Aorta (tissue), 5 donors: ENCODE measurements around the gene AUP1. TPM values are rescaled to one million over a fixed set of nuclear protein-coding genes. Genes with fewer than 3 reads are reported as not detected.
A peak's percentile ranks its signal among the peaks of the same experiment; 100 is the strongest.

Source experiments
- ATAC-seq: fragments of 200-7000 bp; cut with Tn5 transposase; one replicate; pipeline ENCODE4 v1.9.1; 2022; ENCODE audit warnings: moderate library complexity; ENCODE audit not compliant: low FRiP score
- DNase-seq, 2 donors: peaks; one replicate each; pipeline ENCODE4 v3.0.0-alpha.2; 2020
- H3K27ac ChIP-seq, 2 donors: one replicate each; pipeline ENCODE4 v1.5.1; 2013; ENCODE audit warnings: low read length in 2 of 2, mild to moderate bottlenecking in 2 of 2, moderate library complexity in 2 of 2, control low read depth in 1 of 2, inconsistent platforms in 1 of 2, low read depth in 1 of 2
- H3K27me3 ChIP-seq, 2 donors: one replicate each; pipeline ENCODE4 v1.6.1; 2013; ENCODE audit warnings: control low read depth in 1 of 2, low read length in 1 of 2, mild to moderate bottlenecking in 1 of 2, moderate library complexity in 1 of 2; ENCODE audit not compliant: insufficient read depth in 2 of 2, control insufficient read depth in 1 of 2
- H3K36me3 ChIP-seq, 2 donors: one replicate each; pipeline ENCODE4 v1.6.1; 2013; ENCODE audit warnings: control low read depth in 1 of 2, low read length in 1 of 2, mild to moderate bottlenecking in 1 of 2; ENCODE audit not compliant: insufficient read depth in 2 of 2, control insufficient read depth in 1 of 2
- H3K4me1 ChIP-seq, 2 donors: one replicate each; pipeline ENCODE4 v1.6.1; 2013; ENCODE audit warnings: low read length in 2 of 2, control low read depth in 1 of 2, mild to moderate bottlenecking in 1 of 2, moderate library complexity in 1 of 2; ENCODE audit not compliant: insufficient read depth in 2 of 2, control insufficient read depth in 1 of 2
- H3K4me3 ChIP-seq, 2 donors: one replicate each; pipeline ENCODE4 v1.5.1; 2013; ENCODE audit warnings: low read length in 2 of 2, control low read depth in 1 of 2, mild to moderate bottlenecking in 1 of 2
- H3K9me3 ChIP-seq: one replicate; pipeline ENCODE4 v1.6.1; 2013; ENCODE audit warnings: mild to moderate bottlenecking, low read length; ENCODE audit not compliant: control insufficient read depth
- WGBS, 2 donors: extraction: QIAGEN DNeasy Blood & Tissue Kit; methylation state at CpG; one replicate each; pipeline ENCODE4 v1.1.7; 2013; 5-methylcytosine and 5-hydroxymethylcytosine counted together
- intact Hi-C, 2 donors: fragments of 100-400 bp; cut with DNase I; formaldehyde crosslinking; loops; one replicate each; pipeline versions ENCODE4 v1.14.2 to v1.15.0; 2022
- polyA plus RNA-seq, 2 donors: library from polyadenylated mRNA; stranded (reverse); fragments of 200-250 nt; gene quantifications; one replicate each; pipeline ENCODE4 v1.2.3, GENCODE V29; 2013
- total RNA-seq, 2 donors: library from RNA; stranded (reverse); fragmentation: NEBNext Ultra II Directional; extraction: Animal tissue kit (Norgen Biotek cat#: 25700); gene quantifications; one replicate each; pipeline ENCODE4 v1.2.1, GENCODE V29; 2021
- donor health status: healthy with polysubstance abuse.
- donor health status: Bipolar disorder and iron deficiency.
- donor health status: DM: no; HTN: no; CAD: no.
- donor health status: DM: no; HTN: no; CAD: no.
- donor health status: DM: yes; HTN: yes; CAD: no.

Gene AUP1
- total and polyA plus RNA-seq, 4 donors, result 49.5 to 279 (median 79.2) TPM

- DNase-seq (no peak), ATAC-seq (no peak)
- no peaks in the 10 kb centered on the region for H3K9me3 ChIP-seq
- H3K27ac ChIP-seq, result no peak overlapping the region
- H3K27me3 ChIP-seq, result no peaks in the 10 kb centered on the region
- no peaks in the 10 kb centered on the region for H3K4me1 ChIP-seq
- no peaks in the 10 kb centered on the region for H3K36me3 ChIP-seq
- intact Hi-C loops, result no loop called here
- 50 to 51% methylated on average over 6 of the region's 6 CpGs for WGBS, 2 donors
- H3K4me3 ChIP-seq, result no peak overlapping the region
Measured at GRCh38 chr2:74560591-74560990, 31.1 kb upstream of the AUP1 start.

GRCh38 chr2:74559912-74560311, 30.4 kb upstream of the AUP1 start:
- no peak overlapping the region for H3K4me3 ChIP-seq
- H3K27ac ChIP-seq, result no peak overlapping the region
- ATAC-seq, result no peak
- H3K27me3 ChIP-seq, result no peaks in the 10 kb centered on the region
- H3K9me3 ChIP-seq, result no peaks in the 10 kb centered on the region
- intact Hi-C loops, result no loop called here
- H3K4me1 ChIP-seq, result no peaks in the 10 kb centered on the region
- no peak for DNase-seq
- no peaks in the 10 kb centered on the region for H3K36me3 ChIP-seq
- 21 to 31% methylated on average over 5 of the region's 5 CpGs for WGBS, 2 donors

GRCh38 chr2:74558284-74559230, 29.1 kb upstream of the AUP1 start:
- no peak for ATAC-seq
- Histone ChIP-seq H3K9me3 (no peaks in the 10 kb centered on the region), H3K4me1 (no peaks in the 10 kb centered on the region), H3K4me3 (no peak overlapping the region), H3K27me3 (no peaks in the 10 kb centered on the region), H3K27ac (no peak overlapping the region), H3K36me3 (no peaks in the 10 kb centered on the region)
- intact Hi-C loops, result no loop called here
- DNase-seq, result no peak
- 70 to 71% methylated on average over 7 of the region's 7 CpGs for WGBS, 2 donors

GRCh38 chr2:74556831-74557370, 27.4 kb upstream of the AUP1 start:
- H3K27ac ChIP-seq, result no peak overlapping the region
- no peak overlapping the region for H3K4me3 ChIP-seq
- WGBS, 2 donors, result 78 to 89% methylated on average over 6 of the region's 6 CpGs
- no peaks in the 10 kb centered on the region for H3K36me3 ChIP-seq
- intact Hi-C loops, result no loop called here
- H3K9me3 ChIP-seq, result no peaks in the 10 kb centered on the region
- H3K27me3 ChIP-seq, result no peaks in the 10 kb centered on the region
- ATAC-seq, result no peak
- DNase-seq, result no peak
- H3K4me1 ChIP-seq, result no peaks in the 10 kb centered on the region

GRCh38 chr2:74556159-74556558, 26.7 kb upstream of the AUP1 start:
- intact Hi-C loops, result no loop called here
- WGBS, 2 donors, result 90 to 92% methylated on average over 14 of the region's 14 CpGs
- ATAC-seq (no peak), DNase-seq (no peak)
- H3K36me3 ChIP-seq, result no peaks in the 10 kb centered on the region
- no peak overlapping the region for H3K27ac ChIP-seq
- H3K4me1 ChIP-seq, result no peaks in the 10 kb centered on the region
- H3K9me3 ChIP-seq, result no peaks in the 10 kb centered on the region
- no peaks in the 10 kb centered on the region for H3K27me3 ChIP-seq
- H3K4me3 ChIP-seq, result no peak overlapping the region

GRCh38 chr2:74555610-74556103, 26.2 kb upstream of the AUP1 start:
- H3K27ac ChIP-seq, result no peak overlapping the region
- no peak overlapping the region for H3K4me3 ChIP-seq
- H3K36me3 ChIP-seq, result no peaks in the 10 kb centered on the region
- H3K4me1 ChIP-seq, result no peaks in the 10 kb centered on the region
- H3K27me3 ChIP-seq, result no peaks in the 10 kb centered on the region
- peak in 1 of 2 donors; percentile 62 for DNase-seq
- ATAC-seq, result no peak
- intact Hi-C loops, result no loop called here
- no peaks in the 10 kb centered on the region for H3K9me3 ChIP-seq
- WGBS, 2 donors, result 85% methylated on average over 17 of the region's 17 CpGs

GRCh38 chr2:74554820-74555531, 25.5 kb upstream of the AUP1 start:
- Histone ChIP-seq H3K27me3 (no peaks in the 10 kb centered on the region), H3K4me3 (peak overlapping the region; percentile 39), H3K36me3 (no peaks in the 10 kb centered on the region), H3K9me3 (no peaks in the 10 kb centered on the region), H3K27ac (peak overlapping the region in 1 of 2 donors; percentile 4), H3K4me1 (no peaks in the 10 kb centered on the region)
- ATAC-seq (peak; percentile 45), DNase-seq (peak; percentile 74 to 86)
- intact Hi-C loops, result loop anchor here in 1 of 2 donors (1.0 kb wide), 1 partner anchor 26 kb away; the partner anchor contains the start of genes AUP1 and HTRA2
- 6 to 8% methylated on average over 56 to 58 of the region's 58 CpGs for WGBS, 2 donors

- 0 to 1% methylated on average over 64 to 73 of the region's 73 CpGs for WGBS, 2 donors
- H3K27me3 ChIP-seq, result no peaks in the 10 kb centered on the region
- ATAC-seq (peak; percentile 92), DNase-seq (peak; percentile 95 to 96)
- H3K36me3 ChIP-seq, result no peaks in the 10 kb centered on the region
- no peaks in the 10 kb centered on the region for H3K4me1 ChIP-seq
- no peaks in the 10 kb centered on the region for H3K9me3 ChIP-seq
- peak within 1 kb of the TSS; percentile 39 to 74 for H3K4me3 ChIP-seq
- peak within 1 kb of the TSS in 1 of 2 donors; percentile 65 for H3K27ac ChIP-seq
- intact Hi-C loops, result loop anchor here in 1 of 2 donors (1.0 kb wide), 1 partner anchor 25 kb away; the partner anchor contains the start of genes AUP1 and HTRA2
Measured at GRCh38 chr2:74553892-74554819, 24.6 kb upstream of the AUP1 start, which contains the start of the genes DOK1 and LOXL3. TSS of gene DOK1 (plus strand) at chr2:74554720. CDS start at chr2:74554755, 35 bp downstream. TSS of gene LOXL3 (minus strand) at chr2:74553942. CDS start at chr2:74552634, 1,308 bp downstream.
